ENCODE results near the gene NR5A2. TPM values are rescaled to one million over a fixed set of nuclear protein-coding genes. Genes with fewer than 3 reads are reported as not detected.

The NR5A2 gene
- total RNA-seq, 1 donor from 2014 or later = 0.98 TPM

DNA sequence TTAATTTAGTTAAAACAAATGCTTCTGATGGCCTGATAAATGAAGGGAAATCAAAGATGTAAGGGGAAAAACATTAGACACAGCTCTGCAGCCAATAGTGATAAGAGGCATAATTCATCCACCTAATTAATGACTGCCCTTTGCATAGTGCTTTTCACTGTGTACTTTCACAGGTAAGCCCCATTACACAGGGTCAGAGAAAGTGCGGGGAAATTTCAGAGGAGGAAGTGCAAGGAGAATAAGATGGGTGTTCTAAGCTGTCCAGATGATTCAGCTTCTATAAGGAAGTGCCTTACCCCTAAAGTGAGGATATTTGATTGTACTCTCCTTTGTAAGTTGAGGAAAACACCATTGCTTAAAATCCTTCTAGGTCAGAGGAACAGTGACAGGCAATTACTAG lies 88.0 kb downstream of the NR5A2 start:
- H3K4me3 ChIP-seq = no peak overlapping the region

DNA sequence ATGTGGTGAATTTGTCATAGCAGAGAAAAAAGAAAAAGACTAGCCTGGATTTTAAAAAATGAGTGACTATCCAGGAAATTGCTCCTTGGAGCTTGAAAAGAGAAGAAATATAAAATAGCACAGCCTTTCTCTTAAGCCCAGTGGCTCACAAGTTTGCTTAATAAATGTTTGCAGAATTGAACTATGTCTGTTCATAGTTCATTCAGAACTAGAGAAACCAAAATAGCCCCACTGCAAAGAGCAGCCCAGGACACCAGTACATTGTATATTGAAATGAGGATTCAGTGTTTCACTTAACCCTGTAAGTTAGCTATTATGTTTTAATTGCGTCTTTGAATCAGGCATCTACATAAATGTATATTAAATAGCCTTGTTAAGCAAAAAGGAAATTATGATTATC lies 88.8 kb downstream of the NR5A2 start:
- H3K9me3 ChIP-seq = no peaks in the 10 kb centered on the region
- H3K27me3 ChIP-seq = no peaks in the 10 kb centered on the region
- H3K27ac ChIP-seq = no peak overlapping the region
- intact Hi-C loops (cut with DNase I) = no loop called here
- H3K36me3 ChIP-seq = no peaks in the 10 kb centered on the region
- H3K4me3 ChIP-seq = no peak overlapping the region
- no peaks in the 10 kb centered on the region for H3K4me1 ChIP-seq
- no peak for DNase-seq (ENCODE audit: extremely low spot score in 2 of 2)
- TF ChIP-seq POLR2A (IDR thresholded peaks at IDR 0.05) (no peak), POLR2AphosphoS5 (IDR thresholded peaks at IDR 0.05; ENCODE audit: insufficient read depth in 1 of 2, low read depth in 1 of 2) (no peak)
- TF ChIP-seq, protein P1, sequence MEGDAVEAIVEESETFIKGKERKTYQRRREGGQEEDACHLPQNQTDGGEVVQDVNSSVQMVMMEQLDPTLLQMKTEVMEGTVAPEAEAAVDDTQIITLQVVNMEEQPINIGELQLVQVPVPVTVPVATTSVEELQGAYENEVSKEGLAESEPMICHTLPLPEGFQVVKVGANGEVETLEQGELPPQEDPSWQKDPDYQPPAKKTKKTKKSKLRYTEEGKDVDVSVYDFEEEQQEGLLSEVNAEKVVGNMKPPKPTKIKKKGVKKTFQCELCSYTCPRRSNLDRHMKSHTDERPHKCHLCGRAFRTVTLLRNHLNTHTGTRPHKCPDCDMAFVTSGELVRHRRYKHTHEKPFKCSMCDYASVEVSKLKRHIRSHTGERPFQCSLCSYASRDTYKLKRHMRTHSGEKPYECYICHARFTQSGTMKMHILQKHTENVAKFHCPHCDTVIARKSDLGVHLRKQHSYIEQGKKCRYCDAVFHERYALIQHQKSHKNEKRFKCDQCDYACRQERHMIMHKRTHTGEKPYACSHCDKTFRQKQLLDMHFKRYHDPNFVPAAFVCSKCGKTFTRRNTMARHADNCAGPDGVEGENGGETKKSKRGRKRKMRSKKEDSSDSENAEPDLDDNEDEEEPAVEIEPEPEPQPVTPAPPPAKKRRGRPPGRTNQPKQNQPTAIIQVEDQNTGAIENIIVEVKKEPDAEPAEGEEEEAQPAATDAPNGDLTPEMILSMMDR (IDR thresholded peaks at IDR 0.05) = no peak

More for the DNA sequence above, 88.0 kb downstream of the NR5A2 start:
- TF ChIP-seq POLR2AphosphoS5 (IDR thresholded peaks at IDR 0.05; ENCODE audit: insufficient read depth in 1 of 2, low read depth in 1 of 2) (no peak), POLR2A (IDR thresholded peaks at IDR 0.05) (no peak)
- TF ChIP-seq, protein P1 (IDR thresholded peaks at IDR 0.05) = no peak
- Histone ChIP-seq H3K27ac (no peak overlapping the region), H3K27me3 (no peaks in the 10 kb centered on the region), H3K9me3 (no peaks in the 10 kb centered on the region), H3K4me1 (no peaks in the 10 kb centered on the region), H3K36me3 (no peaks in the 10 kb centered on the region)
- no peak for DNase-seq (ENCODE audit: extremely low spot score in 2 of 2)
- intact Hi-C loops (cut with DNase I) = no loop called here

DNA sequence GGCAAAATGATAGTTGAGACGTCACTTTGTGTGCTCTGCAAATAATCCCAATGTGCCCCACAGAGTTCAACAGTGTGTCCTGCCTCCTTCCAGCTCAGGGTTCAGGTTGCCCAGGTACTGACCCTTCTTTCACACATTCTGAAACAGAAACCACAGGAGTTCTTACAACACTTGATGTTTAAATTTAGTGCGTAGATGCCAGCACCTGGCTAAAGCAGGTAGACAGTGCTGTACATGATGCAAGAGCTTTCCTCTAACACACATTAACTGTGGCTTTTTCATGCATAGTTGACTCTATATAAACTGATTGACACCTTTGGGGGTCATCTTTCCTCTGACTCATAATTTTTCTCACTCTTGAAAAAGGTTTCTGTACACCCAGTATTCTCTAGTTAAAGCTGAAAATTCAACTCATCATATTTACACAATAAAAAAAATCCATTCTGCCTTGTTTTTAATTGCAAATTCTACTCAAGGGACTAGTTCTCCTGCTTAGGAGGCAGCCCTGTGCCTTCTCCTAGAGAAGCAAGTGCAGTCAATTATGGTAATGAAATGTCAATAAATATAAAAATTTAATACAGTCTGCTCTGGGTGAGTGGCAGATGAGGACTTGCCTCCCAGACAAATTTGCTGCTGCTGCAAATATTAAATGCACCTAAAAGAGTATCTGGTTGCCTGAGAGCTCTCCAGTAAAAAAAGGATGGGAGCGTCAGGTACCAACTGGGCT lies 91.4 kb downstream of the NR5A2 start:
- Histone ChIP-seq H3K36me3 (no peaks in the 10 kb centered on the region), H3K4me1 (no peaks in the 10 kb centered on the region), H3K9me3 (no peaks in the 10 kb centered on the region), H3K27me3 (no peaks in the 10 kb centered on the region), H3K27ac (no peak overlapping the region), H3K4me3 (no peak overlapping the region)
- TF ChIP-seq POLR2A (IDR thresholded peaks at IDR 0.05) (no peak), POLR2AphosphoS5 (IDR thresholded peaks at IDR 0.05; ENCODE audit: insufficient read depth in 1 of 2, low read depth in 1 of 2) (no peak)
- TF ChIP-seq, protein P1 (IDR thresholded peaks at IDR 0.05) = no peak
- no peak for DNase-seq (ENCODE audit: extremely low spot score in 2 of 2)
- intact Hi-C loops (cut with DNase I) = no loop called here

DNA sequence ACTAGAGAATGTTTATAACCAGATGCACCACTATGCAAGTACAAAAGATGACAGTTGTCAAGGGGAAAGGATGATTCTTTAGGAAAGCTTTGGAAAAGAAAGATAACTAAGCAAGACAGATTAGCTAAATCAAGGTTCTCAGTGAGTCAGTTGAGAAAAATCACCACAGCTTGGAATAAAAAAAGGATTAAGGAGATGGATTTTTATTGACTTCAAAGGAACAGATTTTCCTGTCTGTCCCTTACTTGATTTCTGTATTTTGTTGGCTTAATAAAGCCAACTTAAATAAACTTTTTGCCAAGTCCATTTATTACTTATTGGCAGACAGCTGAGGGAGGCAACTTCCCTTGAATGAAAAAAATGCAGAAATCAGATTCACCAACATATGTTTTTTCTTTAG lies 93.9 kb downstream of the NR5A2 start:
- H3K9me3 ChIP-seq = no peaks in the 10 kb centered on the region
- intact Hi-C loops (cut with DNase I) = no loop called here
- DNase-seq (ENCODE audit: extremely low spot score in 2 of 2) = no peak
- no peaks in the 10 kb centered on the region for H3K36me3 ChIP-seq
- no peak overlapping the region for H3K4me3 ChIP-seq
- no peaks in the 10 kb centered on the region for H3K4me1 ChIP-seq
- no peak overlapping the region for H3K27ac ChIP-seq
- H3K27me3 ChIP-seq = no peaks in the 10 kb centered on the region
- TF ChIP-seq POLR2AphosphoS5 (IDR thresholded peaks at IDR 0.05; ENCODE audit: insufficient read depth in 1 of 2, low read depth in 1 of 2) (no peak), POLR2A (IDR thresholded peaks at IDR 0.05) (no peak)
- TF ChIP-seq, protein P1 (IDR thresholded peaks at IDR 0.05) = no peak

DNA sequence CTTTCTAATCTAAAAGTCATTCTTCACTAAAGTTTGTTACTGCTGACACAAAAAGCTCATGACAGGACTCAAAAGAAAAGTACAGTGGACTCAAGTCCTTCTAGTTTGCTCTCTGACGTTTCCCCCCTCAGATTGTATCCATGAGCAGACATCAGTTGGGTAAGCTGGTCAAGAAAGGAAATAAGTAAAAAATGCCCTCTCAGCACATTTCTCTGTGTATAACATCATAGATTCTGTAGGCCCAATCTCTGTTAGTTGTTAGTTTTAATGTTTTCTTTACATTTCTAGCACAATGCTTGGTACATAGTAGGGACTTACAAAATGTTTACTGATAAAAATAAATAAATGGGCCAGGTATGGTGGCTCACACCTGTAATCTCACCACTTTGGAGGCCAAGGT lies 96.8 kb downstream of the NR5A2 start:
- H3K9me3 ChIP-seq = no peaks in the 10 kb centered on the region
- TF ChIP-seq, protein P1 (IDR thresholded peaks at IDR 0.05) = no peak
- TF ChIP-seq POLR2AphosphoS5 (IDR thresholded peaks at IDR 0.05; ENCODE audit: insufficient read depth in 1 of 2, low read depth in 1 of 2) (no peak), POLR2A (IDR thresholded peaks at IDR 0.05) (no peak)
- no peak overlapping the region for H3K27ac ChIP-seq
- H3K4me1 ChIP-seq = no peaks in the 10 kb centered on the region
- no peaks in the 10 kb centered on the region for H3K27me3 ChIP-seq
- no peaks in the 10 kb centered on the region for H3K36me3 ChIP-seq
- no peak overlapping the region for H3K4me3 ChIP-seq
- intact Hi-C loops (cut with DNase I) = no loop called here
- no peak for DNase-seq (ENCODE audit: extremely low spot score in 2 of 2)

Data from vagina (tissue), 2 donors.